CD4-positive, CD25-positive, alpha-beta regulatory T cell (primary cell): ENCODE measurements around the gene PSAP. TPM values are rescaled to one million over a fixed set of nuclear protein-coding genes. Genes with fewer than 3 reads are reported as not detected.

Experiments used
- polyA plus RNA-seq, 4 donors: library from polyadenylated mRNA; unstranded; fragments of 300-500 nt; fragmentation: Illumina TruSeq; gene quantifications; one replicate each; pipeline ENCODE4 v1.2.3, GENCODE V29; 2021
- total RNA-seq: library from RNA; stranded (reverse); gene quantifications from one replicate; pipeline ENCODE4 v1.2.3, GENCODE V29; 2022

Gene PSAP
- total and polyA plus RNA-seq, 5 donors from 2014 or later: 186 to 560 (median 530) TPM

Other genes with a start within 250 kb of the PSAP start
- 0.52 TPM for gene C10orf105, start 131.5 kb downstream of the PSAP start, total RNA-seq
- gene C10orf105, start 131.5 kb downstream of the PSAP start, polyA plus RNA-seq: under 1 TPM in 2 of 4 donors, not detected in 2; 0.05 to 0.20 TPM
- 167 TPM for gene VSIR, start 77.7 kb downstream of the PSAP start, total RNA-seq
- 100 to 1,000 TPM; 226 to 339 (median 294) TPM for gene VSIR, start 77.7 kb downstream of the PSAP start, polyA plus RNA-seq
- gene CHST3, start 113.1 kb upstream of the PSAP start, total RNA-seq: not detected
- gene CHST3, start 113.1 kb upstream of the PSAP start, polyA plus RNA-seq: not detected
- gene SPOCK2, start 237.3 kb upstream of the PSAP start, total RNA-seq: 683 TPM
- 100 to 1,000 TPM; 221 to 321 (median 270) TPM for gene SPOCK2, start 237.3 kb upstream of the PSAP start, polyA plus RNA-seq